ENCODE measurements around the gene SLC12A7. TPM values are rescaled to one million over a fixed set of nuclear protein-coding genes. Genes with fewer than 3 reads are reported as not detected.

The SLC12A7 gene
- total RNA-seq, 1 experiment from 2014 or later, result 30.8 TPM

DNA sequence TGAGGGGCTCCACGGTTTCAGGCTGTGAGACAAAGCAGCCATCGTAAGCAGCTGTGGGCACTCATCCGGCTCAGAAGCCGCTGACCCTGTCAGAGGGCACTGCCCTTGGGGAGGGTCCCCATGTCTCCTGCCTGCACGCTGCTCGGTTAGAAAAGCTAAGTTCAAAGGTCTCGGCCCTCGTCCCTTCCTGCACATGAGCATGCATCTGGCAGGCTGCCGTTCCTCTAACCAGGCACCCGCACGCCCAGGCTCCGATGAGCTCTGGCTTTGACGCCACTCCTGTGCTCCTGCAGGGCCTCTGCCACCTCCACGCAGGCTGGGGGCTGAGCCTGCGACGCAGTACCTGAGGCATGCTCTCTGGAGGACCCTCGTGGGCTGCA, 52.0 kb downstream of the SLC12A7 start:
- no peak overlapping the region for H3K9ac ChIP-seq (ENCODE audit: extremely low read depth, insufficient read length, low read length)
- H3T11ph ChIP-seq (ENCODE audit: low read length), result no peak overlapping the region
- no peak overlapping the region for H2AK5ac ChIP-seq (ENCODE audit: insufficient read length, low read length)
- no peak overlapping the region for H4K91ac ChIP-seq (ENCODE audit: insufficient read length, low read depth, low read length)
- Mint-ChIP-seq H3K27ac (no peak overlapping the region), H3K4me1 (no peaks in the 10 kb centered on the region), H3K4me3 (no peak overlapping the region), H3K36me3 (ENCODE audit: insufficient read depth in 1 of 3, low read depth in 3 of 3) (peaks cover 9 to 41% (median 23%) of the 10 kb centered on the region in 3 experiments), H3K27me3 (ENCODE audit: low read depth) (no peaks in the 10 kb centered on the region), H3K9me3 (no peaks in the 10 kb centered on the region)
- no peak overlapping the region for H2BK12ac ChIP-seq (ENCODE audit: insufficient read length, low read depth, low read length)
- H3K27ac ChIP-seq (ENCODE audit: insufficient read length, low read depth, low read length), result no peak overlapping the region
- no peak overlapping the region for H2BK5ac ChIP-seq (ENCODE audit: insufficient read length, low read length)
- H4K8ac ChIP-seq (replicated peaks; ENCODE audit: insufficient read length, low read depth, low read length), result no peak overlapping the region
- no peak overlapping the region for H3K4ac ChIP-seq (ENCODE audit: low read depth, low read length)
- TF ChIP-seq, protein P1, sequence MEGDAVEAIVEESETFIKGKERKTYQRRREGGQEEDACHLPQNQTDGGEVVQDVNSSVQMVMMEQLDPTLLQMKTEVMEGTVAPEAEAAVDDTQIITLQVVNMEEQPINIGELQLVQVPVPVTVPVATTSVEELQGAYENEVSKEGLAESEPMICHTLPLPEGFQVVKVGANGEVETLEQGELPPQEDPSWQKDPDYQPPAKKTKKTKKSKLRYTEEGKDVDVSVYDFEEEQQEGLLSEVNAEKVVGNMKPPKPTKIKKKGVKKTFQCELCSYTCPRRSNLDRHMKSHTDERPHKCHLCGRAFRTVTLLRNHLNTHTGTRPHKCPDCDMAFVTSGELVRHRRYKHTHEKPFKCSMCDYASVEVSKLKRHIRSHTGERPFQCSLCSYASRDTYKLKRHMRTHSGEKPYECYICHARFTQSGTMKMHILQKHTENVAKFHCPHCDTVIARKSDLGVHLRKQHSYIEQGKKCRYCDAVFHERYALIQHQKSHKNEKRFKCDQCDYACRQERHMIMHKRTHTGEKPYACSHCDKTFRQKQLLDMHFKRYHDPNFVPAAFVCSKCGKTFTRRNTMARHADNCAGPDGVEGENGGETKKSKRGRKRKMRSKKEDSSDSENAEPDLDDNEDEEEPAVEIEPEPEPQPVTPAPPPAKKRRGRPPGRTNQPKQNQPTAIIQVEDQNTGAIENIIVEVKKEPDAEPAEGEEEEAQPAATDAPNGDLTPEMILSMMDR (conservative IDR thresholded peaks at IDR 0.05), result no peak
- H3K23ac ChIP-seq (ENCODE audit: insufficient read length, low read depth, low read length), result no peak overlapping the region
- no peak overlapping the region for H2BK120ac ChIP-seq (ENCODE audit: low read depth, low read length, poor library complexity, severe bottlenecking)
- H3K56ac ChIP-seq (ENCODE audit: insufficient read length, low read depth, low read length), result no peak overlapping the region
- DNase-seq, result no peak
- H2BK20ac ChIP-seq (ENCODE audit: low read depth, low read length, poor library complexity, severe bottlenecking), result no peak overlapping the region
- no peaks in the 10 kb centered on the region for H3K79me1 ChIP-seq (ENCODE audit: insufficient read depth, low read depth, low read length, poor library complexity, severe bottlenecking)
- no peak overlapping the region for H2AFZ ChIP-seq (ENCODE audit: low read length)
- no peaks in the 10 kb centered on the region for H3K23me2 ChIP-seq (ENCODE audit: insufficient read length, low read depth, low read length, poor library complexity, severe bottlenecking)
- H2BK15ac ChIP-seq (ENCODE audit: low read depth, low read length), result no peak overlapping the region
- H3K4me2 ChIP-seq (ENCODE audit: insufficient read depth, insufficient read length, low read length), result no peak overlapping the region
- H3K27me3 ChIP-seq (ENCODE audit: insufficient read depth, low read length), result no peaks in the 10 kb centered on the region
- no peaks in the 10 kb centered on the region for H3K79me2 ChIP-seq (ENCODE audit: insufficient read depth, low read length)
- H3K9me3 ChIP-seq (ENCODE audit: control insufficient read depth, low read depth, low read length), result no peaks in the 10 kb centered on the region
- no peak overlapping the region for H4K5ac ChIP-seq (ENCODE audit: insufficient read length, low read depth, low read length)
- no peak overlapping the region for H3K14ac ChIP-seq (ENCODE audit: insufficient read depth, low read length)
- no CpG with 5 or more reads among the region's 17 CpGs for WGBS (ENCODE audit: extremely low coverage, insufficient read length, low lambda C conversion rate)
- no peak overlapping the region for H3K18ac ChIP-seq (ENCODE audit: insufficient read length, low read depth, low read length)
- no peaks in the 10 kb centered on the region for H4K20me1 ChIP-seq (ENCODE audit: control insufficient read depth, insufficient read depth, insufficient read length)
- H3K4me1 ChIP-seq (ENCODE audit: insufficient read depth, low read length), result no peaks in the 10 kb centered on the region

All from H9 (cell line).